ENCODE data around the gene SYNE1.

Gene SYNE1

GRCh38 chr6:152117156-152118133 lies 519.7 kb downstream of the SYNE1 start:
- DNase-seq (ENCODE audit: low read depth in 2 of 3, low spot score in 2 of 3): no peak

- no peak for DNase-seq (ENCODE audit: low read depth in 2 of 3, low spot score in 2 of 3)
Measured at GRCh38 chr6:152112491-152113261, 524.5 kb downstream of the SYNE1 start.

DNA sequence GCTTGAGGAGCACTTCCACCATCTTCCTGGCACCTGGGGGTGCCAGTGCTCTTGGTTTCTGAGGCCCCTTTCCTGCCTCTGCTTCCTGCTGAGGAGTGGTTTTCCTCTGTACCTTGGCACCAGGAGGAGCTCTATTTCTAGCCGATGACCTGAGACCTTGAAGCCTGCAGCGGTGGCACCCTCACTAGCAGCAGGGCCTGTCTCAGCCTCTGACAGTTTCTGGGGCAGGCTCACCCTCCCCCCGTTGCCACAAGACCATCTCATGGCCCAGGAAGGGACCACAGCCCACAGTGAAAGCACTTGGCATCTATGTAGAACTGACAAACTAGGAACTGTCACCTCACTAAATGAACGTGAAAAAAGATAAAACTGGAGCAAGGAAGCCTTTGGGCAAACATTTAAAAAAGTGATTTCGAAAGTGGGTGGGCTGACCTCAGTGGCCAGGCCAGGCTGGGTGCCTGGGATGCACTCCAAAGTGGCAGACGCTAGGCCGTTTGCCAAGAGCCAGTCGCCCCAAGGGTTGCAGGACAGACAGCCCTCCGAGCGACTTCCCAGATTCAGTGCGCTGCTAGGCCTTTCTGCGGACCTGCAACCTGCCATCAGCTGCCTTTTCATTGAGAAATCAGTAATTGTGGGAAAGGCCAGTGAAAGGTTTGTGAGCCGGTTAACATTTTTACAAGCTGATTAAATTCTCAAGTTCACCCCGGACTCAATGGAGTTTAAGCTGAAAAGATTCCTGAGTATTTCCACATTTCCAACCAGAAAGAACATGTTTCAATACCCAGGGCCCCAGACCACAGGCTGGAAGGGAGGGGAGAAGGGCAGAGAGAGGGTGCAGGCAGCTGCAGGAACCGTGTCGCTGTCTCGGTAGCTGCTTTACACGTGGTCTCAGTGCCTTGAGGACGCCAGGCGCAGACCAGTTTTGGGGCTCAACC lies 526.0 kb downstream of the SYNE1 start:
- no peak for DNase-seq (ENCODE audit: low read depth in 2 of 3, low spot score in 2 of 3)

DNA sequence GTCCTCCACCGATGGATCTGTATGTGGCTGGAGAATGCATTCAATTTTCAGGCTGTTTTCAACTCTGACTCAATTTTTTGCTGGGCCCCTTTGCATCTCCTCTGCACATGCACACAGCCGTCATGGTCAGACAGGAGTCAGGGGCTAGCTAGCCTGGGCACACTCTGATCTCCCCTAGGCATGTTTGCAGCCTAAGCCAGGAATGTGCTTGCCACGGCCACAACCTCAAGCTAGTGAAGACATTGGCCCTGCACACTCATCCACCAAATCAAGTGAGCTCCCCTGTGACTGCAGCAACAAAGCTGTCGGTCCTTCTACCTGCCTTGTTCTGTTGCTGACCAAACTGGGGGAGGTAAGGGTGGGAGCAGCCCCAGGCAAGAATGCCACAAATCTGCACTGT lies 529.2 kb downstream of the SYNE1 start:
- DNase-seq (ENCODE audit: low read depth in 2 of 3, low spot score in 2 of 3): no peak

- DNase-seq (ENCODE audit: low read depth in 2 of 3, low spot score in 2 of 3): no peak
Measured at GRCh38 chr6:152100183-152100618, 537.0 kb downstream of the SYNE1 start.

- no peak for DNase-seq (ENCODE audit: low read depth in 2 of 3, low spot score in 2 of 3)
Measured at GRCh38 chr6:152099446-152100182, 537.5 kb downstream of the SYNE1 start.

GRCh38 chr6:152098683-152099082 lies 538.5 kb downstream of the SYNE1 start:
- DNase-seq (ENCODE audit: low read depth in 2 of 3, low spot score in 2 of 3): no peak

GRCh38 chr6:152096863-152097496 lies 540.2 kb downstream of the SYNE1 start:
- DNase-seq (ENCODE audit: low read depth in 2 of 3, low spot score in 2 of 3): no peak

DNA sequence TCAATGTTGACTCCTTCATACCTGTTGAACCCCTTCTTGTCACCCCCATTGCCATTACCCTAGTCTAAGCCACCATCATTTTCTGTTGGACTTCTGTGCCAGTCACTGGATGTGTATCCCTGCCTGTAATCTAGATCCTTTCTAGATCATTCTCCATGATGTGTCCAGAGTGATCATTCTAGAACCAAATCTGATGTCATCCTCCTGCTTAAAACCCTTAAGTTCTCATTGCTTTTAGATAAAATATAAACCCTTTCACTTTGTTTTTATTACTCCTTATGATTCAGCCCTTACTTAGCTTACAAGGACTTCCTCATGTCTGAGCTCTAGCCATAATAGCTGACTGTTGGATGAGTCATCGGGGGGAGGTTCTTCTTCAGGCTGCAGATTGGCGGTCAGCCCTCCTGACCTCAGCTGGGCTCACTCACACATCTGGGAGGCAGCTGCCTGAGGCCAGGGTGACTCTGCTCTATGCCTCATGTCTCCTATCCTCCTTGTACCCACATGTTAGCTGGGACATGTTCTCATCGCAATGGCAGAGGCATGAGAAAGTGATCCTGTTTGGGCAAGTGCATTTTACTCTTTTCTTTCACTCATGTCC lies 542.1 kb downstream of the SYNE1 start:
- DNase-seq (ENCODE audit: low read depth in 2 of 3, low spot score in 2 of 3): no peak

- no peak for DNase-seq (ENCODE audit: low read depth in 2 of 3, low spot score in 2 of 3)
Measured at GRCh38 chr6:152094276-152094675, 542.9 kb downstream of the SYNE1 start.

DNA sequence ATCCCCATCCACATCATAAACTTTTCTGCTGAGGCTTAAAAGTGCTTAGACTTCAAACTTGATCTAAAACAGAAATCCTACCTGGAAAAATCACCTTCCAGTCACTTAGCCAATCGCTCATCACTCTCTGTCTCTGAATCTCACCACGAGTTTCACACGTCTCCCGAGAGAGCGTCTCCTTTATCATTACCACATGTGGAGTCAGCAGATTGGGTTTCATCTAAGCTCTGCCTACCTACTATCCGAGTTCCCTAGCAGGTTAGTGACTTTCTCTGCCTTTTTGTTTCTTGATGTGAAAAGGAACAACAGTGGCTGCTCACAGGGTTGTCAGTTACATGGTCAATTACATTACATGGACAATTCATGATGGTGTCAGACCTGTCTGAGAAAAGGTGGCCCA lies 543.5 kb downstream of the SYNE1 start:
- DNase-seq (ENCODE audit: low read depth in 2 of 3, low spot score in 2 of 3): no peak

GRCh38 chr6:152091851-152092341 lies 545.3 kb downstream of the SYNE1 start:
- DNase-seq (ENCODE audit: low read depth in 2 of 3, low spot score in 2 of 3): no peak

GRCh38 chr6:152091201-152091600 lies 546.0 kb downstream of the SYNE1 start:
- no peak for DNase-seq (ENCODE audit: low read depth in 2 of 3, low spot score in 2 of 3)

DNA sequence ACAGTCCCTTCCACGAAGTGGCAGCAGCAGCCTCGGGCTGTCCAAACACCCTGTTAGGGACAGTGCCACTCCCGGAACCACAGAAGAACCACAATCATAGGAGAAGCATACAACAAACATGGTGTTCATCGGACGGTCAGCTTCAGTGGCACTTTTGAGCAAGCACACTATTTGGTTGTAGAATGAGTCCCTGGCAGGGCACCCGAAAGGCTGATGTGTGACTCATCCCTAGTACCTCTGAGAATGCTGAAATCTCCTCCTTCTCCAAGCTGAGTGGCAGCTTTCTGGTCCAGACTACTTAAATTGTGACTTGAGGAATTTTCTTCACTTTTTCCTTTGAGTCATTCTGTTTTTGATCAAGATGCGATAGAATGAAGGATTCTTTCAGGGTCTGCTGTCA lies 547.2 kb downstream of the SYNE1 start:
- no peak for DNase-seq (ENCODE audit: low read depth in 2 of 3, low spot score in 2 of 3)

DNA sequence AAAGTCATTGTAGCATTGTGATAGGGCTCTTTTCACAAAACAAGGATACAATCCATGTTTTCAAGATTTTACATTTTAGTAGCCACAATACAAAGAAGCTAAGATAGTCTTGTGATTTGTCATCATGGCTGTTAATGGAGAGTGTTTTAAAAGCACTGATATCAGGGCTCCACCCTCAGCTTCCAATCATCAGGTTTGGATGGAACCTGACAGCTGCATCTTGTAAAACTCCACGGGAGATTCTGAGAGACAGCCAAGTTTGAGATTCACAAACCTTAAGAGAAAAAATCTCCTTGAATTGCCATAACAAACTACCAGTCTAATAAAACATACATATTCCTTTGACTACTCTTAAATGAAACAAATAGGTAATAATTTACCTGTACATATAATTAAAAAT lies 549.5 kb downstream of the SYNE1 start:
- DNase-seq (ENCODE audit: low read depth in 2 of 3, low spot score in 2 of 3): no peak

- DNase-seq (ENCODE audit: low read depth in 2 of 3, low spot score in 2 of 3): no peak
Measured at GRCh38 chr6:152087096-152087495, 550.1 kb downstream of the SYNE1 start.

DNA sequence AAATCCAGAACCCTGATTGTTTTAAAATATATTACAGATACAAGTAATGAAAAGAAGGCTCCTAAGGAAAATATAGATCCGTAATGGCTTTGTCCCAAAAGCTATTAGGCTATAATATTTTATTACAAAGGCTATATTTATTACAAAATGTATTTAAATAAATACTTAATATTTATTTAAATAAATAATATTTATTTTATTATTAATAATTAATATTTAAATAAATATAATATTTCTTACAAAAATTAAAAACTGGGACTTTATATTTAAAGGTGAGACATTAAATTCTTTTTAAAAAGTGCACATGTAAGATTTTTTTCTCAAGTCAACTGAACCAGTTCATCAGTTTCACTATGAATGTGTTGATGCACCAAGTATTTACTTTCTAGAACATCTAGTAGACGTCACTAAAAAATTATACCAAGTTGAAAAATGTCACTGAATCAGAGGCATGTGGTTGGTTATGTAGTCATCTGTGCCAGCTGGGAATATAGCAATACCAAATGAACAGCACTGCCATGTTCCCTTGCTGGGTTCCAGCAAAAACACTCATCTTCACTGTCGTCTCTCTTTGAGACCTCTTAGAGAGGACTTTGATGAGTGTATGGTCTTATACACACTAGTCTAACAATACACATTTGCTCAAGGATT lies 550.8 kb downstream of the SYNE1 start:
- no peak for DNase-seq (ENCODE audit: low read depth in 2 of 3, low spot score in 2 of 3)

DNA sequence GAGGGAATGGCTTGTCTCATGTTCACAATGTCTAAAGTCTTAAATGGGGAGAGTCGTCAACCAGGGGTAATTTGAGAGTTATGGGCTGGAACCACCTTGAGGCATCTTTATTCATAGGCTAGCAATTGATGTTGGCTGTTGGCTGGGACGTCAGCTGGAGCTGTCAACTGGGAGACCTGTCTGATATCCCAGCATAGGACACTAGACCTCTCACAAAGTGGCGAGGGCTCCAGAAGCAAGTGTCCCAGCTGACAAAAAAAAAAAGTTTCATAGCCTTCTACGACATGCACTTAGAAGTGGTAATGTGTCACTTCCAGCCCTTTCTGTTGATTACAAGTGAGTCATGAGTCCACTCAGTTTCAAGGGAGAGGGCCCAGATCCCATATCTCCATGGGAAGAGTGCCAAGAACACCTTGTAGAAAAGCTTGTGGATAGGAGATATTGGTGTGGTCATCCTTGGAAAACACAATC lies 551.7 kb downstream of the SYNE1 start:
- DNase-seq (ENCODE audit: low read depth in 2 of 3, low spot score in 2 of 3): no peak

DNA sequence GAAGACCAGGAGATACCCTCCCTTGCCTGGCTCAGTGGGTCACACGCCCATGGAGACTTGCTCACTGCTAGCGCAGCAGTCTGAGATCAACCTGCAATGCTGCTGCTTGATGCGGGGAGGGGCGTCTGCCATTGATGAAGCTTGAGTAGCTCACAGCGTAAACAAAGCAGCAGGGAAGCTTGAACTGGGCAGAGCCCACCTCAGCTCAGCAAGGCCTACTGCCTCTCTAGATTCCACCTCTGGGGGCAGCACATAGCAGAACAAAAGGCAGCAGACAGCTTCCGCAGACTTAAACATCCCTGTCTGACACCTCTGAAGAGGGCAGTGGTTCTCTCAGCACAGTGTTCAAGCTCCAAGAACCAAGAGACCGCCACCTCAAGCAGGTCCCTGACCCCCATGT lies 558.4 kb downstream of the SYNE1 start:
- no peak for DNase-seq (ENCODE audit: low read depth in 2 of 3, low spot score in 2 of 3)
